ENCODE measurements around the gene FAM240B. TPM values are rescaled to one million over a fixed set of nuclear protein-coding genes. Genes with fewer than 3 reads are reported as not detected.

Gene FAM240B
- not detected in 5 replicates for total RNA-seq (2022; extraction: Qiagen RNA extraction; ENCODE audit: low read depth)

DNA sequence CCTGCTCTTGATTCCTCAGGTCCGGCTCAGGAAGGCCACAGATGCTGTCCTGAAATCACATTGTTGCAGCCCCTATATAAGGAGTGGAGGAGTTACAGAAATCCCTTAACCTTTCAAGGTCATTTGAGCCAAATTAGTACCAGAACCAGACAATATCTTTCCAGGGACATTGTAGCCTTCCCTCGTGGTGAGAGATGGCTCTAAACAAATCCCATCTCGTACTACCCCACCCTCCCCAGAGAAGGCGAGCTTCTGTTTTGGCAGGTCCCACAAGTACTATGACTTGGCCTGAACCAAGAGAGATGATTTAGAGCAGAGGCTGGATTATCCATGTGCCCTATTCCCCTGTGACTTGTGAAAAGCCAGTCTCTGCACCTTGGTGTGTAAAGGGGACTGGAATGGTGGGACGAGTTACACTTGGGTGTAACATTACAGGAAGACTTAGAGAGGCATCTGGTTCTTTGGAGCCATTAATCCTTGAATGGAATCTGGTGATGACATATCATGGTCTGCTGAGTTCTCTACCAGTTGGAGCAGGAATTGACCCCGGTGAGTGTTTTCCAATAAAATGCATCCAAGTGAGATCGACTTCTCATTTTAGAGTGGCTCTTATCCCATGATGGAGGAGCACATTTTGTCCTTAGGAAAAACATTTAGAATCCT, at the start of gene FAM240B:
FAM240B (minus strand) TSS at position 51 of the 663 bp plus-strand sequence. CDS start 16,134 bp downstream, outside the sequence.

Other genes starting within 250 kb of the FAM240B start
- 5.6 to 13.3 TPM (median 9.8 TPM) in 5 replicates for gene ANKRD18A, start 99.5 kb downstream of the FAM240B start, total RNA-seq (2022; extraction: Qiagen RNA extraction; ENCODE audit: low read depth)